Tibial artery (tissue), 4 donors: Measurements from ENCODE around the gene FAHD2A.
"Not testable (repeated sequence)": the region's sequence is repeated elsewhere in the genome, so short reads cannot be mapped to it uniquely, and the experiment has no call there.

ENCODE experiments used
- DNase-seq, 2 donors: peaks; one replicate each; pipeline ENCODE4 v3.0.0-alpha.2; 2019
- H3K27ac ChIP-seq, 2 donors: fragments of 200-600 bp; sonication (generic) in 1 of 2; 1 replicate in 1 of 2; 2 replicates in 1 of 2; pipeline ENCODE4 v1.5.1; 2018 to 2019; ENCODE audit warnings: mild to moderate bottlenecking in 1 of 2
- H3K27me3 ChIP-seq, 2 donors: fragments of 200-600 bp; sonication (generic) in 1 of 2; one replicate each; pipeline versions ENCODE4 v1.5.1 to v1.6.0; 2016 to 2019
- H3K36me3 ChIP-seq, 3 donors: fragments of 200-600 bp; sonication (generic) in 2 of 3; one replicate each; pipeline ENCODE4 v1.5.1; 2016 to 2019; ENCODE audit warnings: mild to moderate bottlenecking in 2 of 3
- H3K4me1 ChIP-seq, 4 donors: fragments of 200-600 bp; sonication (generic) in 2 of 4; 1 replicate in 3 of 4; 2 replicates in 1 of 4; pipeline ENCODE4 v1.5.1; 2016 to 2019
- H3K4me3 ChIP-seq, 2 donors: fragments of 200-600 bp; sonication (generic) in 1 of 2; 1 replicate in 1 of 2; 2 replicates in 1 of 2; pipeline ENCODE4 v1.5.1; 2018 to 2019; ENCODE audit warnings: mild to moderate bottlenecking in 2 of 2
- H3K9me3 ChIP-seq, 3 donors: fragments of 200-600 bp; sonication (generic) in 1 of 3; one replicate each; pipeline ENCODE4 v1.5.1; 2016 to 2019
- CTCF ChIP-seq, 2 experiments: fragments of 200-600 bp in 1 of 2; fragments of 450-650 bp in 1 of 2; IDR thresholded peaks; one replicate each; pipeline ENCODE4 v1.5.1; 2017 to 2019; ENCODE audit warnings: antibody characterized with exemption in 2 of 2, mild to moderate bottlenecking in 1 of 2, moderate library complexity in 1 of 2
- intact Hi-C: fragments of 100-400 bp; cut with DNase I; formaldehyde crosslinking; loops from one replicate; pipeline ENCODE4 v1.15.0; 2023; ENCODE audit warnings: low total_unique reads

FAHD2A gene

GRCh38 chr2:95399061-95399460 lies 3.4 kb upstream of the FAHD2A start:
- no peaks in the 10 kb centered on the region for H3K9me3 ChIP-seq
- H3K4me1 ChIP-seq: peaks cover 0 to 19% (median 12%) of the 10 kb centered on the region in 4 donors
- no peak for TF ChIP-seq CTCF (IDR thresholded peaks at IDR 0.05)

GRCh38 chr2:95401480-95401879 lies 1.0 kb upstream of the FAHD2A start:
- peak overlapping the region; percentile 85 to 87 for H3K4me3 ChIP-seq
- H3K4me1 ChIP-seq: peaks cover 0 to 21% (median 13%) of the 10 kb centered on the region in 4 donors
- TF ChIP-seq CTCF (IDR thresholded peaks at IDR 0.05): no peak
- no peak for DNase-seq
- intact Hi-C loops: loop anchor here (5.0 kb wide), 1 partner anchor 54 kb away; no protein-coding TSS in a partner anchor
- H3K9me3 ChIP-seq: no peaks in the 10 kb centered on the region
- H3K27ac ChIP-seq: no peak overlapping the region
- H3K36me3 ChIP-seq: no peaks in the 10 kb centered on the region
- H3K27me3 ChIP-seq: no peaks in the 10 kb centered on the region

More at GRCh38 chr2:95399061-95399460, 3.4 kb upstream of the FAHD2A start:
- H3K27me3 ChIP-seq: no peaks in the 10 kb centered on the region
- H3K4me3 ChIP-seq: no peak overlapping the region
- intact Hi-C loops: no loop called here
- peak in 1 of 2 donors; percentile 21 for DNase-seq
- H3K27ac ChIP-seq: no peak overlapping the region
- no peaks in the 10 kb centered on the region for H3K36me3 ChIP-seq

DNA sequence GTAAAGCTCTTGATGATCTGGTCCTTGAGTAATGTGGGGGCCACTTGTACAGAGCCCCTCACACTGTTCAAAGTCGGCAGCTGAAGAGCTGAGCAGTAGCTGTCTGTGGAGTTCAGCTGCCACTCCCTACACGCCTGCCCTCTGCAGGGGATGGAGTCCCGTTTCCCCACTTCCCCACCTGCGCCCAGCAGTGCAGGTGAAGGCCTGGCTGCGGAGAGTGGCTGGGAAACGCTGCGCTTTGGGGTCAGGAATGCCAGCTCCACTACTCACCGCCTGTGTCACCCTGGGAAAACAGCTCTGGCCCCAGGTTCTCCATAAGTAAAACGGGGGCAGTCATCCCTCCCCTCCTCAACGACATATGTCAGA lies 521 bp upstream of the FAHD2A start:
- H3K36me3 ChIP-seq, DNase-seq, H3K9me3 ChIP-seq, H3K27me3 ChIP-seq: not testable (repeated sequence)
- intact Hi-C loops: loop anchor here (5.0 kb wide), 1 partner anchor 55 kb away; no protein-coding TSS in a partner anchor
- Histone ChIP-seq H3K4me1 (peaks cover 0 to 21% (median 13%) of the 10 kb centered on the region in 4 donors), H3K4me3 (peak overlapping the region; percentile 85 to 87), H3K27ac (peak overlapping the region; percentile 80 to 85)

DNA sequence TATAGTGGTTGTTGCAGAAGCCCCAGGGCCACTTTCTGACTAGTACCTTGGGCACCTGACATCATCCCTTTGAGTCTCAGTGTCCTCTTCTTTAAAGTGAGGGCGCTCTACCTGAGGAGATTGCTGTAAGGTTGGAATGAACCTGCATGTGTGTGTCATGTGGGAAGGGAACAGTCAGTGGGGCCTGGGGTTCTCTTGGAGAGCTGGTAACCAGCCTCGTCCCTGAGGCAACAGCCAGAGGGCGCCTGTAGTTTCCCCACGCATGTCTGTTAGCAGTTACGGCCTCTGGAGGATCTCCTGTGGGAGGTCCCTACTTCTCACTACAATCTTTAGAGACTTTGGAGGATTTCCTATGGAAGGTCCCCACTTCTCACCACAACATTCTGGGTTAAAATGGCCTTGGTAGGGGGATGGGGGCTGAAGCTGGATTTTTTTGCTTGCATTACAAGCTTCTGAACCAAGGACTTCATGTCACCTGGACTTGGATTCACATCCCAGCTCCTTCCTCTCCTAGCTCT lies 755 bp downstream of the FAHD2A start:
- Histone ChIP-seq H3K4me3 (peak overlapping the region; percentile 85 to 87), H3K4me1 (peaks cover 0 to 21% (median 13%) of the 10 kb centered on the region in 4 donors), H3K27ac (peak overlapping the region; percentile 80 to 85)
- not testable (repeated sequence) for H3K9me3 ChIP-seq, H3K27me3 ChIP-seq, H3K36me3 ChIP-seq
- peak in 1 of 2 donors; percentile 67 for DNase-seq
- intact Hi-C loops: loop anchor here (5.0 kb wide), 1 partner anchor 56 kb away; no protein-coding TSS in a partner anchor
- TF ChIP-seq CTCF (IDR thresholded peaks at IDR 0.05): peak in 1 of 2 experiments; percentile 24

DNA sequence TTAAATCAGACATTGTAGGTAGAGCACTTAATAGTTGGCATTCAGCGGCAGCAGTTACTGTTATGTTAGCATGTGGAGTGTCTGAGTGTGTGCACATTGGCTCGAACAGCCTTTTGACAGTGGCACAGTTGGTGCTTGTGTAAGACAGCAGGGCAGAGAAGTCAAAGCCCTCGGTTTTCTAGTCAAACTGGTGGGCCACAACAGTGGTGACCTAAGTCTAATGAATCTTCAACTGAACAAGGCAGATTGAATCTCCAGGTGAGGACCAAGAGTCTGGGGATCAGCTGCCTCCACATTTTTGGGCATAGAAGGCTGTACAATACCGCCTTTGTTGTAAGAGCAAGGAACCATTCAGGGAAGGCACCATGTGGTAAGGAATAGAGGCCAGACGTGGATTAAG lies 1.3 kb downstream of the FAHD2A start:
- intact Hi-C loops: loop anchor here (5.0 kb wide), 1 partner anchor 57 kb away; no protein-coding TSS in a partner anchor
- not testable (repeated sequence) for H3K36me3 ChIP-seq, H3K27me3 ChIP-seq, H3K9me3 ChIP-seq, H3K27ac ChIP-seq
- DNase-seq: peak in 1 of 2 donors; percentile 35
- peak overlapping the region in 1 of 2 donors; percentile 87 for H3K4me3 ChIP-seq
- peaks cover 0 to 21% (median 13%) of the 10 kb centered on the region in 4 donors for H3K4me1 ChIP-seq

DNA sequence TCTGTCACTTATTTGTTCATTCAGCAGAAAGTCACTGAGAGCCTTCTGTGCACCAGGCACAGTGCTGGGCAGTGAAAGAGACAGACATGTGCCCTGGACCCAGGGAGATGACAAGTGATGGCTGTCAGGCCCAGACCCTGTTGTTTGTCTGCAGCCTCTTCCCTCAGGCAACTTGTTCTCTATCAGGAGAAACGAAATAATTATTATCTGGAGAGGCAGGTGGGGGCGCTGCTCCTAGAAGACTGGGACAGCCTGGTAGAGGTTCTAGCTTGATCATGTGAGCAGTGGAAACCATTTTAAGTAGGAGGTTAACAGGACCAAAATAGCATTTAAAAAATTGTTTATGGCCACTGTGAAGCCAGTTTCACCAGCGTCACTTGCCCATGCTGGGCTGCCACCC lies 2.2 kb downstream of the FAHD2A start:
- not testable (repeated sequence) for H3K4me3 ChIP-seq, H3K27ac ChIP-seq, H3K9me3 ChIP-seq, H3K36me3 ChIP-seq, H3K27me3 ChIP-seq
- intact Hi-C loops: loop anchor here (5.0 kb wide), 1 partner anchor 57 kb away; no protein-coding TSS in a partner anchor
- DNase-seq: peak in 1 of 2 donors; percentile 21
- H3K4me1 ChIP-seq: peaks cover 0 to 21% (median 13%) of the 10 kb centered on the region in 4 donors

- peak in 1 of 2 donors; percentile 46 for DNase-seq
- H3K27ac ChIP-seq, intact Hi-C loops, H3K4me3 ChIP-seq, H3K4me1 ChIP-seq, H3K9me3 ChIP-seq, H3K27me3 ChIP-seq: not testable (repeated sequence)
- H3K36me3 ChIP-seq: peaks cover 0 to 26% (median 0%) of the 10 kb centered on the region in 3 donors
Observed at GRCh38 chr2:95411239-95411638, 8.7 kb downstream of the FAHD2A start.
